SK-N-MC (cell line): ENCODE measurements around the gene CPLANE2.

ENCODE experiments used
- EZH2 ChIP-seq: fragments of 200-600 bp; sonication (generic); IDR thresholded peaks from one replicate; pipeline ENCODE4 v1.6.1; 2017; ENCODE audit warnings: antibody characterized with exemption
- FOXP2 ChIP-seq: optimal IDR thresholded peaks from 2 replicates; pipeline ENCODE3; 2011; ENCODE audit warnings: mild to moderate bottlenecking, moderate library complexity; ENCODE audit not compliant: insufficient read depth; ENCODE audit errors: extremely low read length, control extremely low read depth
- POLR2AphosphoS5 ChIP-seq: IDR thresholded peaks from 2 replicates; pipeline ENCODE4 v1.6.1; 2012; ENCODE audit warnings: mild to moderate bottlenecking, low read depth, low read length, borderline replicate concordance

- TF ChIP-seq EZH2 (no peak), POLR2AphosphoS5 (no peak), FOXP2 (no peak)
Measured at GRCh38 chr1:16279186-16279585, 42.2 kb upstream of the CPLANE2 start.
